ENCODE data around the gene NAXE. TPM values are rescaled to one million over a fixed set of nuclear protein-coding genes. Genes with fewer than 3 reads are reported as not detected.
A peak's percentile ranks its signal among the peaks of the same experiment; 100 is the strongest.

NAXE gene
- total RNA-seq, 6 donors from 2014 or later = 46.1 to 81.1 (median 60.0) TPM

DNA sequence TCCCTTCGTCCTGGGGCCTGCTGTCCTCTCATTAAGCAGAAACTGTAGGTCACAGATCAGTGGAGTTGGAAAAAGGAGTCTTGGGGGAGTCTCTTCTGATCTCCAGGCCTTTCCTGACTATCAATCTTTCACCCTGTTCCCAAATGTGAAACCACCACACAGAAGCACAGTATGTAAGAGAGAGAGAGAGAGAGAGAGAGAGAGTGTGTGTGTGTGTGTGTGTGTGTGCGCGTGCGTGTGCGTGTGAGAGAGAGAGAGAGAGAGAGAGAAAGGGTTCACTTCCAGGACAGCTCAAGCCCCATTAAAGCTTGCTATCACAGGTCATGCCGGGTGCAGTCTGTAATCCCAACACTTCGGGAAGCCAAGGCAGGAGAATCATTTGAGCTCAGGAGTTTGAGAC is 13.5 kb upstream of the NAXE start:
- no peaks in the 10 kb centered on the region for H3K36me3 ChIP-seq
- H3K27ac ChIP-seq = no peak overlapping the region
- ATAC-seq (ENCODE audit: low FRiP score in 2 of 2) (no peak), DNase-seq (no peak)
- no peak overlapping the region for H3K4me3 ChIP-seq
- H3K27me3 ChIP-seq = no peaks in the 10 kb centered on the region
- TF ChIP-seq POLR2AphosphoS5 (IDR thresholded peaks at IDR 0.05) = no peak
- TF ChIP-seq EP300 (IDR thresholded peaks at IDR 0.05) = no peak
- no peaks in the 10 kb centered on the region for H3K9me3 ChIP-seq
- 52 to 67% methylated on average over 6 to 7 of the region's 7 CpGs for WGBS, 2 donors
- no peaks in the 10 kb centered on the region for H3K4me1 ChIP-seq

- 81 to 85% methylated on average over 3 to 5 of the region's 5 CpGs for WGBS, 2 donors
- H3K4me1 ChIP-seq = no peaks in the 10 kb centered on the region
- no peaks in the 10 kb centered on the region for H3K9me3 ChIP-seq
- DNase-seq = no peak
- no peaks in the 10 kb centered on the region for H3K27me3 ChIP-seq
- no peak within 1 kb of the TSS for H3K4me3 ChIP-seq
- no peaks in the 10 kb centered on the region for H3K36me3 ChIP-seq
- ATAC-seq (ENCODE audit: low FRiP score in 2 of 2) = no peak
- TF ChIP-seq, protein P1, sequence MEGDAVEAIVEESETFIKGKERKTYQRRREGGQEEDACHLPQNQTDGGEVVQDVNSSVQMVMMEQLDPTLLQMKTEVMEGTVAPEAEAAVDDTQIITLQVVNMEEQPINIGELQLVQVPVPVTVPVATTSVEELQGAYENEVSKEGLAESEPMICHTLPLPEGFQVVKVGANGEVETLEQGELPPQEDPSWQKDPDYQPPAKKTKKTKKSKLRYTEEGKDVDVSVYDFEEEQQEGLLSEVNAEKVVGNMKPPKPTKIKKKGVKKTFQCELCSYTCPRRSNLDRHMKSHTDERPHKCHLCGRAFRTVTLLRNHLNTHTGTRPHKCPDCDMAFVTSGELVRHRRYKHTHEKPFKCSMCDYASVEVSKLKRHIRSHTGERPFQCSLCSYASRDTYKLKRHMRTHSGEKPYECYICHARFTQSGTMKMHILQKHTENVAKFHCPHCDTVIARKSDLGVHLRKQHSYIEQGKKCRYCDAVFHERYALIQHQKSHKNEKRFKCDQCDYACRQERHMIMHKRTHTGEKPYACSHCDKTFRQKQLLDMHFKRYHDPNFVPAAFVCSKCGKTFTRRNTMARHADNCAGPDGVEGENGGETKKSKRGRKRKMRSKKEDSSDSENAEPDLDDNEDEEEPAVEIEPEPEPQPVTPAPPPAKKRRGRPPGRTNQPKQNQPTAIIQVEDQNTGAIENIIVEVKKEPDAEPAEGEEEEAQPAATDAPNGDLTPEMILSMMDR (IDR thresholded peaks at IDR 0.05) = no peak
- TF ChIP-seq POLR2AphosphoS5 (IDR thresholded peaks at IDR 0.05) (no peak), POLR2A (IDR thresholded peaks at IDR 0.05) (no peak), EP300 (IDR thresholded peaks at IDR 0.05) (no peak)
- no peak within 1 kb of the TSS for H3K27ac ChIP-seq
Measured at GRCh38 chr1:156579472-156579871, 12.1 kb upstream of the NAXE start, which contains the start of gene TTC24. TTC24 (plus strand) TSS chr1:156579723; CDS start chr1:156581365, 1,642 bp downstream.

DNA sequence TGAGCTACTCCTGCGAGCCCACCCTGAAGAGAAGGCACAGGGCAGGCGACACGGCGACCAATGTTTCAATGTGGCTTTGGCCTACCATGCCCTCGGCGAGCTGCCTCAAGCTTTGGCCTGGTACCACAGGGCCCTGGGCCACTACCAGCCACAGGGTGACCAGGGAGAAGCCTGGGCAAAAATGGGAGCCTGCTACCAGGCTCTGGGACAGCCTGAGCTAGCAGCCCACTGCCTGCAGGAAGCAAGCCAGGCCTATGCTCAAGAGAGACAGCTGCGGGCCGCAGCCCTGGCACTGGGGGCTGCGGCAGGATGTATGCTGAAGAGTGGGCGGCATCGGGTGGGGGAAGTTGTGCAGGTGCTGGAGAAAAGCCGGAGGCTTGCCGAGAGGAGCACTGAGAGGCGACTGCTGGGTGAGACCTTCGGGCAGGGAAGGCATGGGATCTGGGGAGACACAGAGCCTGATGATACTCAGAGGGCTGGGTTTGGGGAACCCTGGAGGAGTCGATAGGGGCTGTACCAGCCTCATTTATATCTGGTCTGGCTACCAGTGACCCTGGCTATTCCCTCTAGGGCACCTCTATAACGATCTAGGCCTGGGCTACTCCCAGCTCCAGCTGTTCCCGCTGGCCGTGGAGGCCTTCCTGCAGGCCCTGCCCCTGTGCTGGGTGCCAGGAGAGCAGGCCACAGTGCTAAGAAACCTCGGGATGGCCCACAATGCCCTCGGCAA is 9.8 kb upstream of the NAXE start:
- Histone ChIP-seq H3K4me3 (peak overlapping the region in 1 of 4 donors; percentile 13), H3K4me1 (no peaks in the 10 kb centered on the region), H3K9me3 (no peaks in the 10 kb centered on the region), H3K27me3 (no peaks in the 10 kb centered on the region), H3K27ac (peak overlapping the region in 1 of 4 donors; percentile 16), H3K36me3 (no peaks in the 10 kb centered on the region)
- DNase-seq (peak in 1 of 2 donors; percentile 59), ATAC-seq (ENCODE audit: low FRiP score in 2 of 2) (no peak)
- 74 to 80% methylated on average over 14 to 17 of the region's 21 CpGs for WGBS, 2 donors
- TF ChIP-seq POLR2AphosphoS5 (IDR thresholded peaks at IDR 0.05) = no peak
- TF ChIP-seq POLR2A (IDR thresholded peaks at IDR 0.05) = no peak
- TF ChIP-seq, protein P1 (IDR thresholded peaks at IDR 0.05) = no peak
- TF ChIP-seq EP300 (IDR thresholded peaks at IDR 0.05) = no peak

DNA sequence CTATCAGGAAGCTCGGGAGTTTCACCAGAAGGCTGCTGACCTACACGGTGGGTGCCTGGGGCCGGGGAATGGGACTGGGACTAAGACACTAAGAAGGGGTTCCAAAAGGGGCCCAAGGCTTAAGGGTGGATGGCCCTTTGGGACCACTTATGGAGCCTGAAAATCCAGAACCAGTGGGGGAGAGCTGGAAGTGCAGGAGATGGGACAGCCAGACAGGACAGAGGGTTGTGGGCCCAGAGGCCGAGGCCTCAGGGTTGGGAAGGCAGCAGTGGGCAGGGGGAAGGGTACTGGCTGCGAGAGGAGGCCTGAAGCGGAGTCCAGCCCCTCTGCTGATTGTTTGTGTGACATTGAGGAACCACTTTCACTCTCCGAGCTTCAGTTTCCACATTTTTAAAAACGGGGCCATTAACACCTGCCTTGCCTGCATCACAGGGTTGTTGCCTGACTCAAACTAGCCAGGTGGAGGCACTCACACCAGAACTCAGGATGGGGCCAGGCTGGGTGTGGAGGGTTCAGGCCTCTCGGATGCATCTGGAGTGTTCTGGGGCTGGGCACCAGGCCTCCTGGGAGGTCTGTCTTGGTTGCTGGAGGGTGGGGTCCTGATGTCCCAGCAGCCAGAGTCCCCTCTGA is 9.1 kb upstream of the NAXE start:
- no peak for DNase-seq
- no peaks in the 10 kb centered on the region for H3K27me3 ChIP-seq
- no peak overlapping the region for H3K27ac ChIP-seq
- no peak for ATAC-seq (ENCODE audit: low FRiP score in 2 of 2)
- H3K9me3 ChIP-seq = no peaks in the 10 kb centered on the region
- no peaks in the 10 kb centered on the region for H3K4me1 ChIP-seq
- H3K4me3 ChIP-seq = peak overlapping the region in 1 of 4 donors; percentile 13
- WGBS, 2 donors = 65 to 66% methylated on average over 8 of the region's 9 CpGs
- H3K36me3 ChIP-seq = no peaks in the 10 kb centered on the region
- TF ChIP-seq POLR2AphosphoS5 (IDR thresholded peaks at IDR 0.05) (no peak), POLR2A (IDR thresholded peaks at IDR 0.05) (no peak), EP300 (IDR thresholded peaks at IDR 0.05) (no peak)
- TF ChIP-seq, protein P1 (IDR thresholded peaks at IDR 0.05) = no peak

- TF ChIP-seq EP300 (IDR thresholded peaks at IDR 0.05) = no peak
- TF ChIP-seq POLR2AphosphoS5 (IDR thresholded peaks at IDR 0.05) = no peak
- TF ChIP-seq, protein P1 (IDR thresholded peaks at IDR 0.05) = peak; percentile 79 to 97 (median 88)
- TF ChIP-seq POLR2A (IDR thresholded peaks at IDR 0.05) = no peak
- no peaks in the 10 kb centered on the region for H3K27me3 ChIP-seq
- H3K9me3 ChIP-seq = no peaks in the 10 kb centered on the region
- no peaks in the 10 kb centered on the region for H3K36me3 ChIP-seq
- no peak overlapping the region for H3K4me3 ChIP-seq
- no peaks in the 10 kb centered on the region for H3K4me1 ChIP-seq
- DNase-seq = peak in 1 of 2 donors; percentile 68
- WGBS, 2 donors = 54 to 56% methylated on average over 20 of the region's 20 CpGs
- peak in 1 of 2 donors; percentile 84 for ATAC-seq (ENCODE audit: low FRiP score in 2 of 2)
- no peak overlapping the region for H3K27ac ChIP-seq
Measured at GRCh38 chr1:156583821-156584622, 7.6 kb upstream of the NAXE start.
